Keratinocyte (primary cell): ENCODE data around the gene HOXB6. TPM values are rescaled to one million over a fixed set of nuclear protein-coding genes. Genes with fewer than 3 reads are reported as not detected.

Experiments
- DNase-seq: peaks from one replicate; pipeline ENCODE4 v3.0.0-alpha.2; 2011; ENCODE audit warnings: low read depth, missing footprints, low spot score
- FAIRE-seq: peaks from 2 replicates; lab custom pipeline; 2011; peaks lifted over from hg19 to GRCh38; lab: Jason Lieb, UNC
- H2AFZ ChIP-seq: 2 replicates; pipeline ENCODE4 v1.6.0; 2012; ENCODE audit warnings: low read length, control low read depth, inconsistent platforms; ENCODE audit not compliant: control insufficient read depth
- H3K27ac ChIP-seq: 2 replicates; pipeline ENCODE4 v1.5.1; 2011; ENCODE audit warnings: low read length; ENCODE audit not compliant: control insufficient read depth, insufficient read depth
- H3K27me3 ChIP-seq: 3 replicates; pipeline ENCODE4 v1.6.0; 2011; ENCODE audit warnings: low read length; ENCODE audit not compliant: control insufficient read depth, insufficient read depth; ENCODE audit errors: extremely low read depth
- H3K36me3 ChIP-seq, 2 experiments: 2 replicates in 1 of 2; 3 replicates in 1 of 2; pipeline ENCODE4 v1.5.1; 2011; ENCODE audit warnings: low read length in 2 of 2, mild to moderate bottlenecking in 1 of 2; ENCODE audit not compliant: control insufficient read depth in 2 of 2, insufficient read depth in 2 of 2; ENCODE audit errors: extremely low read depth in 1 of 2
- H3K4me1 ChIP-seq: 3 replicates; pipeline ENCODE4 v1.5.1; 2011; ENCODE audit warnings: low read length; ENCODE audit not compliant: control insufficient read depth, insufficient read depth; ENCODE audit errors: extremely low read depth
- H3K4me2 ChIP-seq: 3 replicates; pipeline ENCODE4 v1.6.0; 2011; ENCODE audit warnings: low read depth, low read length; ENCODE audit not compliant: control insufficient read depth, insufficient read depth; ENCODE audit errors: extremely low read depth
- H3K4me3 ChIP-seq, 3 experiments: fragments of 200-600 bp in 1 of 3; sonication (generic) in 1 of 3; 2 replicates in 2 of 3; 3 replicates in 1 of 3; pipeline ENCODE4 v1.5.1; 2011 to 2016; ENCODE audit warnings: low read length in 3 of 3, mild to moderate bottlenecking in 3 of 3, control low read depth in 2 of 3, inconsistent platforms in 1 of 3, low read depth in 1 of 3, mixed read lengths in 1 of 3, mixed run types in 1 of 3, moderate library complexity in 1 of 3; ENCODE audit not compliant: control insufficient read depth in 2 of 3, insufficient read depth in 2 of 3; ENCODE audit errors: extremely low read depth in 1 of 3
- H3K79me2 ChIP-seq: 2 replicates; pipeline ENCODE4 v1.6.0; 2012; ENCODE audit warnings: low read length; ENCODE audit not compliant: control insufficient read depth, insufficient read depth
- H3K9ac ChIP-seq: 3 replicates; pipeline ENCODE4 v1.6.0; 2011; ENCODE audit warnings: low read length; ENCODE audit not compliant: control insufficient read depth, insufficient read depth; ENCODE audit errors: extremely low read depth
- H3K9me1 ChIP-seq: 3 replicates; pipeline ENCODE4 v1.6.0; 2011; ENCODE audit warnings: low read length; ENCODE audit not compliant: control insufficient read depth, insufficient read depth; ENCODE audit errors: extremely low read depth
- H3K9me3 ChIP-seq: 2 replicates; pipeline ENCODE4 v1.5.1; 2012; ENCODE audit warnings: low read depth, low read length; ENCODE audit not compliant: control insufficient read depth
- H4K20me1 ChIP-seq: 3 replicates; pipeline ENCODE4 v1.6.0; 2011; ENCODE audit warnings: low read length; ENCODE audit not compliant: control insufficient read depth, insufficient read depth; ENCODE audit errors: extremely low read depth
- CTCF ChIP-seq, 3 experiments: IDR thresholded peaks in 1 of 3; conservative IDR thresholded peaks in 1 of 3; optimal IDR thresholded peaks in 1 of 3; 2 replicates in 2 of 3; 3 replicates in 1 of 3; pipeline versions ENCODE3 to v1.5.1; 2011; ENCODE audit warnings: low read length in 3 of 3, mild to moderate bottlenecking in 3 of 3, moderate library complexity in 2 of 3, control low read depth in 1 of 3, inconsistent platforms in 1 of 3; ENCODE audit not compliant: insufficient read depth in 2 of 3; ENCODE audit errors: extremely low read depth in 1 of 3
- EZH2 ChIP-seq: IDR thresholded peaks from one replicate; pipeline ENCODE4 v1.6.1; 2012; ENCODE audit warnings: inconsistent platforms, mild to moderate bottlenecking, low read length, moderate library complexity
- dilution Hi-C: fragments of 300-500 bp; cut with MboI; formaldehyde crosslinking; loops from one replicate; pipeline ENCODE4 v1.7.0; 2020; ENCODE audit warnings: low sequenced_read_pairs; ENCODE audit not compliant: extremely low pct_ligation_motif_present
- polyA plus RNA-seq, 5 experiments: library from polyadenylated mRNA; depleted of rRNA in 3 of 5; stranded (reverse) in 3 of 5; stranded (forward) in 1 of 5; unstranded in 1 of 5; fragments of >200 nt; gene quantifications; 1 replicate in 1 of 5; 2 replicates in 3 of 5; 3 replicates in 1 of 5; pipeline versions ENCODE4 v1.2.1 to v1.2.3, GENCODE V29; 2011 to 2012; ENCODE audit warnings: missing spikeins in 2 of 5, low read depth in 1 of 5, low replicate concordance in 1 of 5

Gene HOXB6
- polyA plus RNA-seq, 1 donor (not counting 4 experiments of a cell fraction or from before 2014, with no cell fraction given) = 0.62 TPM

GRCh38 chr17:48583708-48584222 is 21.0 kb downstream of the HOXB6 start:
- H3K27ac ChIP-seq = no peak overlapping the region
- no peaks in the 10 kb centered on the region for H3K79me2 ChIP-seq
- TF ChIP-seq EZH2 (no peak), CTCF (optimal IDR thresholded peaks at IDR 0.05 in 1 of 3, IDR thresholded peaks at IDR 0.05 in 1 of 3, conservative IDR thresholded peaks at IDR 0.05 in 1 of 3; ENCODE audit: extremely low read depth in 1 of 3, insufficient read depth in 2 of 3, low read length in 3 of 3) (no peak)
- H3K27me3 ChIP-seq = peaks cover 69% of the 10 kb centered on the region
- no peak overlapping the region for H3K4me2 ChIP-seq
- dilution Hi-C loops = no loop called here
- H2AFZ ChIP-seq = no peak overlapping the region
- H3K4me1 ChIP-seq = peaks cover 17% of the 10 kb centered on the region
- no peaks in the 10 kb centered on the region for H4K20me1 ChIP-seq
- no peak overlapping the region for H3K4me3 ChIP-seq
- H3K9me1 ChIP-seq = no peaks in the 10 kb centered on the region
- DNase-seq (no peak), FAIRE-seq (no peak)
- H3K9me3 ChIP-seq = no peaks in the 10 kb centered on the region
- no peak overlapping the region for H3K9ac ChIP-seq
- H3K36me3 ChIP-seq = no peaks in the 10 kb centered on the region

- no peak overlapping the region for H3K27ac ChIP-seq
- no peak overlapping the region for H3K9ac ChIP-seq
- H3K36me3 ChIP-seq = no peaks in the 10 kb centered on the region
- no peaks in the 10 kb centered on the region for H3K9me1 ChIP-seq
- H2AFZ ChIP-seq = no peak overlapping the region
- no peak overlapping the region for H3K4me2 ChIP-seq
- H4K20me1 ChIP-seq = no peaks in the 10 kb centered on the region
- H3K27me3 ChIP-seq = peaks cover 67% of the 10 kb centered on the region
- TF ChIP-seq EZH2 (no peak), CTCF (optimal IDR thresholded peaks at IDR 0.05 in 1 of 3, IDR thresholded peaks at IDR 0.05 in 1 of 3, conservative IDR thresholded peaks at IDR 0.05 in 1 of 3; ENCODE audit: extremely low read depth in 1 of 3, insufficient read depth in 2 of 3, low read length in 3 of 3) (no peak)
- no peak for FAIRE-seq
- no peaks in the 10 kb centered on the region for H3K9me3 ChIP-seq
- H3K4me1 ChIP-seq = peaks cover 17% of the 10 kb centered on the region
- no peak overlapping the region for H3K4me3 ChIP-seq
- H3K79me2 ChIP-seq = no peaks in the 10 kb centered on the region
- DNase-seq = no peak
- dilution Hi-C loops = no loop called here
Observed at GRCh38 chr17:48582750-48583069, 22.1 kb downstream of the HOXB6 start.
